GM13976 (cell line): ENCODE results near the gene CR1L.
"Not testable (repeated sequence)": the region's sequence is repeated elsewhere in the genome, so short reads cannot be mapped to it uniquely, and the experiment has no call there.

Experiments used
- DNase-seq: peaks from one replicate; pipeline ENCODE4 v3.0.0; 2012; ENCODE audit warnings: low spot score
- CTCF ChIP-seq: IDR thresholded peaks from 2 replicates; pipeline ENCODE4 v1.5.1; 2012; ENCODE audit warnings: borderline replicate concordance, mild to moderate bottlenecking; ENCODE audit not compliant: insufficient read depth; ENCODE audit errors: extremely low read depth, missing control alignments, control extremely low read depth
- in situ Hi-C: fragments of 300-500 bp; cut with MboI; formaldehyde crosslinking; loops from one replicate; pipeline ENCODE4 v1.12.0; 2022; ENCODE audit warnings: low sequenced_read_pairs, mixed read lengths, inconsistent platforms; ENCODE audit not compliant: unreplicated experiment

CR1L gene

GRCh38 chr1:207719234-207719633 is 74.3 kb downstream of the CR1L start:
- TF ChIP-seq CTCF: no peak
- no peak for DNase-seq
- in situ Hi-C loops: no loop called here

- in situ Hi-C loops: not testable (repeated sequence)
These were observed 83.4 kb downstream of the CR1L start for GRCh38 chr1:207728200-207728858.

GRCh38 chr1:207737503-207738157 is 92.7 kb downstream of the CR1L start:
- in situ Hi-C loops: not testable (repeated sequence)

More at GRCh38 chr1:207728200-207728858, 83.4 kb downstream of the CR1L start:
- DNase-seq: not testable (repeated sequence)

GRCh38 chr1:207738158-207738659 is 93.3 kb downstream of the CR1L start:
- DNase-seq, in situ Hi-C loops: not testable (repeated sequence)

More at GRCh38 chr1:207737503-207738157, 92.7 kb downstream of the CR1L start:
- DNase-seq: not testable (repeated sequence)

GRCh38 chr1:207740207-207740606 is 95.3 kb downstream of the CR1L start:
- no peak for DNase-seq
- TF ChIP-seq CTCF: no peak
- in situ Hi-C loops: no loop called here

GRCh38 chr1:207742850-207743555 is 98.1 kb downstream of the CR1L start:
- no peak for TF ChIP-seq CTCF
- in situ Hi-C loops: no loop called here
- DNase-seq: no peak

- TF ChIP-seq CTCF: no peak
- no peak for DNase-seq
- in situ Hi-C loops: no loop called here
These were observed 99.1 kb downstream of the CR1L start for GRCh38 chr1:207744000-207744534.

GRCh38 chr1:207745285-207745684 is 100.4 kb downstream of the CR1L start:
- TF ChIP-seq CTCF: no peak
- no peak for DNase-seq
- in situ Hi-C loops: no loop called here
